Adrenal gland (tissue), 12 donors: Measurements from ENCODE around the gene TCP11X2. TPM values are rescaled to one million over a fixed set of nuclear protein-coding genes. Genes with fewer than 3 reads are reported as not detected.
"Not testable (repeated sequence)": the region's sequence is repeated elsewhere in the genome, so short reads cannot be mapped to it uniquely, and the experiment has no call there.

Source experiments
- DNase-seq, 7 donors: peaks; one replicate each; pipeline ENCODE4 v3.0.0-alpha.2; 2019 to 2020
- H3K27ac ChIP-seq, 5 donors: fragments of 200-600 bp; sonication (generic) in 4 of 5; 1 replicate in 3 of 5; 2 replicates in 2 of 5; pipeline versions ENCODE4 v1.5.1 to v1.8.0; 2016 to 2020; ENCODE audit warnings: mild to moderate bottlenecking in 1 of 5
- H3K27me3 ChIP-seq: fragments of 200-600 bp; 2 replicates; pipeline ENCODE4 v1.8.0; 2021
- H3K36me3 ChIP-seq, 2 donors: fragments of 200-600 bp; replicated peaks in 1 of 2; 1 replicate in 1 of 2; 2 replicates in 1 of 2; pipeline versions ENCODE4 v1.5.1 to v1.8.0; 2018 to 2022
- H3K4me1 ChIP-seq, 2 donors: fragments of 200-600 bp; replicated peaks in 1 of 2; 1 replicate in 1 of 2; 2 replicates in 1 of 2; pipeline versions ENCODE4 v1.5.1 to v1.8.0; 2018 to 2021
- H3K4me3 ChIP-seq, 4 donors: fragments of 200-600 bp; sonication (generic) in 3 of 4; one replicate each; pipeline ENCODE4 v1.5.1; 2016 to 2018
- H3K9me3 ChIP-seq, 3 donors: fragments of 200-600 bp; sonication (generic) in 1 of 3; replicated peaks in 1 of 3; 1 replicate in 2 of 3; 2 replicates in 1 of 3; pipeline versions ENCODE4 v1.5.1 to v1.8.0; 2016 to 2021
- POLR2A ChIP-seq, 2 donors: fragments of 450-650 bp; IDR thresholded peaks; one replicate each; pipeline ENCODE4 v1.6.1; 2017; ENCODE audit warnings: antibody characterized with exemption in 2 of 2, mild to moderate bottlenecking in 2 of 2, moderate library complexity in 1 of 2
- WGBS, 4 donors: extraction: QIAGEN DNeasy Blood & Tissue Kit in 2 of 4; methylation state at CpG; one replicate each; pipeline versions ENCODE4 v1.1.5 to v1.1.7; 2013 to 2017; 5-methylcytosine and 5-hydroxymethylcytosine counted together
- intact Hi-C, 2 donors: fragments of 100-400 bp; cut with DNase I; formaldehyde crosslinking; loops; one replicate each; pipeline versions ENCODE4 v1.14.1 to v1.15.0; 2022 to 2023
- polyA plus RNA-seq, 3 donors: library from polyadenylated mRNA; stranded (reverse); fragments of 200-250 nt in 2 of 3; fragments of 350-450 nt in 1 of 3; fragmentation: Illumina TruSeq in 1 of 3; extraction: RNeasy Lipid Tissue Mini Kit (QIAGEN cat#74804) in 1 of 3; gene quantifications; one replicate each; pipeline ENCODE4 v1.2.3, GENCODE V29; 2013 to 2014
- total RNA-seq, 9 donors: library from RNA; depleted of rRNA in 4 of 9; stranded (reverse); fragments of >200 nt in 4 of 9; fragments of 120-200 nt in 1 of 9; fragmentation: NEBNext Ultra II Directional in 1 of 9; extraction: Animal tissue kit (Norgen Biotek cat#: 25700) in 1 of 9; gene quantifications; one replicate each; pipeline versions ENCODE4 v1.1.0 to v1.2.4, GENCODE V29; 2013 to 2023
- TF ChIP-seq, protein P1 (sequence below), 6 experiments: fragments of 450-650 bp in 4 of 6; fragments of 200-600 bp in 2 of 6; sonication (generic) in 1 of 6; IDR thresholded peaks; 1 replicate in 5 of 6; 2 replicates in 1 of 6; pipeline versions ENCODE4 v1.5.1 to v1.8.0; 2016 to 2021; ENCODE audit warnings: antibody characterized with exemption in 6 of 6, mild to moderate bottlenecking in 2 of 6, moderate library complexity in 1 of 6
- donor health status: healthy with polysubstance abuse.
- donor health status: Bipolar disorder and iron deficiency.
- donor health status: DM: yes; HTN: yes; CAD: no.
- donor health status: DM: no; HTN: no; CAD: no.
- donor health status: DM: no; HTN: no; CAD: no.
- donor health status: DM: yes; HTN: yes; CAD: no.

The TCP11X2 gene
- total and polyA plus RNA-seq, 12 donors = 0.28 to 0.37 TPM; not detected in 10

- TF ChIP-seq POLR2A (IDR thresholded peaks at IDR 0.05) = no peak
- TF ChIP-seq, protein P1, sequence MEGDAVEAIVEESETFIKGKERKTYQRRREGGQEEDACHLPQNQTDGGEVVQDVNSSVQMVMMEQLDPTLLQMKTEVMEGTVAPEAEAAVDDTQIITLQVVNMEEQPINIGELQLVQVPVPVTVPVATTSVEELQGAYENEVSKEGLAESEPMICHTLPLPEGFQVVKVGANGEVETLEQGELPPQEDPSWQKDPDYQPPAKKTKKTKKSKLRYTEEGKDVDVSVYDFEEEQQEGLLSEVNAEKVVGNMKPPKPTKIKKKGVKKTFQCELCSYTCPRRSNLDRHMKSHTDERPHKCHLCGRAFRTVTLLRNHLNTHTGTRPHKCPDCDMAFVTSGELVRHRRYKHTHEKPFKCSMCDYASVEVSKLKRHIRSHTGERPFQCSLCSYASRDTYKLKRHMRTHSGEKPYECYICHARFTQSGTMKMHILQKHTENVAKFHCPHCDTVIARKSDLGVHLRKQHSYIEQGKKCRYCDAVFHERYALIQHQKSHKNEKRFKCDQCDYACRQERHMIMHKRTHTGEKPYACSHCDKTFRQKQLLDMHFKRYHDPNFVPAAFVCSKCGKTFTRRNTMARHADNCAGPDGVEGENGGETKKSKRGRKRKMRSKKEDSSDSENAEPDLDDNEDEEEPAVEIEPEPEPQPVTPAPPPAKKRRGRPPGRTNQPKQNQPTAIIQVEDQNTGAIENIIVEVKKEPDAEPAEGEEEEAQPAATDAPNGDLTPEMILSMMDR (IDR thresholded peaks at IDR 0.05) = no peak
- no peak for DNase-seq
- intact Hi-C loops = no loop called here
- Histone ChIP-seq H3K4me1 (no peaks in the 10 kb centered on the region), H3K36me3 (no peaks in the 10 kb centered on the region), H3K27me3 (peaks cover 21% of the 10 kb centered on the region), H3K9me3 (no peaks in the 10 kb centered on the region), H3K27ac (no peak overlapping the region), H3K4me3 (no peak overlapping the region)
- 76 to 90% (median 84%) methylated on average over 2 of the region's 2 CpGs for WGBS, 4 donors
These were observed 27.1 kb upstream of the TCP11X2 start for GRCh38 chrX:102498732-102499131.

- TF ChIP-seq, protein P1 (IDR thresholded peaks at IDR 0.05) = no peak
- TF ChIP-seq POLR2A (IDR thresholded peaks at IDR 0.05) = no peak
- H3K4me1 ChIP-seq = no peaks in the 10 kb centered on the region
- DNase-seq = no peak
- H3K27ac ChIP-seq = no peak overlapping the region
- no peaks in the 10 kb centered on the region for H3K36me3 ChIP-seq
- no peaks in the 10 kb centered on the region for H3K9me3 ChIP-seq
- H3K4me3 ChIP-seq = no peak overlapping the region
- intact Hi-C loops = no loop called here
- H3K27me3 ChIP-seq = peaks cover 19% of the 10 kb centered on the region
These were observed 20.2 kb upstream of the TCP11X2 start for GRCh38 chrX:102491766-102492165.

DNA sequence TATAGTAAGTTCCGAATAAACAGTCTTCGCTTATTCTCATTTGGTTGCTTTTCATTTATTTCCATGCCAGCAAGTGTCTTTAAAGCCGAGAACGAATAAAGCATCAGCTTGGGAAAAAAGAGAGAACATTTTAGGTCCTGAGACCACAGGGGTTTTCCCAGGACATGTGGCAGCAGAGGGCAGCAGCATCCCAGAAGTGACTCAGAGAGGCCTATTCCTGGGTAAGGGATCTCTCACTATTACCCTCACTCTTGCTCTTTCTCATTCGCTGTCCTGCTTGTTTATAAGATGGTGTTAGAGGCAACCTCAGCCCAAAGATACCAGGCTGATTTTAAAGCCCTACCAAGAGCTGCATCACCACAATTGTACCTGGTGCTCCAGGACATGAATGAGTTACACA is 7.2 kb upstream of the TCP11X2 start:
- intact Hi-C loops = not testable (repeated sequence)
- 8 to 23% (median 21%) methylated on average over 2 of the region's 5 CpGs; no CpG with 5 or more reads in 1 of the 4 donors for WGBS, 4 donors

GRCh38 chrX:102470215-102470614 is 1.4 kb downstream of the TCP11X2 start:
- intact Hi-C loops = not testable (repeated sequence)

More for the DNA sequence above, 7.2 kb upstream of the TCP11X2 start:
- H3K9me3 ChIP-seq, H3K4me1 ChIP-seq, H3K27ac ChIP-seq, H3K27me3 ChIP-seq, DNase-seq, H3K36me3 ChIP-seq, H3K4me3 ChIP-seq: not testable (repeated sequence)

GRCh38 chrX:102458615-102459014 is 13.0 kb downstream of the TCP11X2 start:
- intact Hi-C loops, H3K4me1 ChIP-seq, H3K4me3 ChIP-seq, H3K36me3 ChIP-seq, DNase-seq, H3K27ac ChIP-seq, H3K9me3 ChIP-seq, H3K27me3 ChIP-seq: not testable (repeated sequence)
- WGBS, 4 donors = no CpG with 5 or more reads among the region's 4 CpGs

More at GRCh38 chrX:102470215-102470614, 1.4 kb downstream of the TCP11X2 start:
- WGBS, 4 donors = no CpG with 5 or more reads among the region's 3 CpGs
- H3K4me3 ChIP-seq, H3K4me1 ChIP-seq, H3K27ac ChIP-seq, DNase-seq, H3K36me3 ChIP-seq, H3K9me3 ChIP-seq, H3K27me3 ChIP-seq: not testable (repeated sequence)

GRCh38 chrX:102439908-102440307 is 31.7 kb downstream of the TCP11X2 start, which contains the start of gene NXF2B:
NXF2B (minus strand) TSS chrX:102440008; CDS start chrX:102380036, 59,972 bp downstream.
- no CpG with 5 or more reads among the region's 11 CpGs for WGBS, 4 donors
- H3K9me3 ChIP-seq, H3K4me3 ChIP-seq, H3K4me1 ChIP-seq, H3K27ac ChIP-seq, H3K36me3 ChIP-seq, H3K27me3 ChIP-seq, DNase-seq, intact Hi-C loops: not testable (repeated sequence)

DNA sequence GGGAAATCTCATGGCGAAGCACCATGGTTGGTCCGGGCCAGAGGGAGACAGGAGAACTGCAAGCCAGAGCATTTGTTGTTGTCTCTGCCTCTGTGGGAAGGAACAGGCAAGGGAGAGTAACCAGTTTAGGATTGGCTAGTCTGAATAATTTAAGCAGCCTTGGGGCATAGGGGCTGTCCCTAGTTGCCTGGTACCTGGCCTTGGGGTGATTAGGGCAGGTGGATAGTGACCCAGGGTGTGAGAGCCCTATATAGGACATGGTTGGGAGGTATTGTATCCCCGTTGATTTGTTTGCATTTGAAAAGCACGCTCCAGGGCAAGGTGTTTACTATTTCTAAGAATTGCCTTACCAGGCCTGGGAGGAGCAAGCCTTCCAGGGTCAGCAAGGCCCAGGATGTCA is 57.1 kb downstream of the TCP11X2 start:
- intact Hi-C loops, H3K27ac ChIP-seq, H3K27me3 ChIP-seq, H3K9me3 ChIP-seq, H3K4me1 ChIP-seq, H3K4me3 ChIP-seq, H3K36me3 ChIP-seq, DNase-seq: not testable (repeated sequence)
- WGBS, 4 donors = no CpG with 5 or more reads among the region's 4 CpGs
